HCT116 (cell line): ENCODE results near the gene MAP1LC3B2. TPM values are rescaled to one million over a fixed set of nuclear protein-coding genes. Genes with fewer than 3 reads are reported as not detected.

Source experiments
- ATAC-seq: fragments of 200-7000 bp; cut with Tn5 transposase; 2 replicates; pipeline ENCODE4 v1.9.1; 2020; ENCODE audit warnings: mild to moderate bottlenecking, moderate library complexity
- BruUV-seq: library from RNA; stranded (reverse); fragments of 400-500 nt; replicated peaks from 2 replicates; lab custom pipeline; 2021; lab: Mats Ljungman, UMichigan
- CTCF ChIA-PET: fragments of 300-600 bp; sonication (Branson Sonifier 250); formaldehyde crosslinking; loops from one replicate; lab custom pipeline; 2021; ENCODE audit warnings: antibody characterized with exemption; lab: Charles Lee
- POLR2A ChIA-PET: fragments of 300-600, 350-600 bp; sonication (Branson Sonifier 250); formaldehyde crosslinking; loops from one replicate; lab custom pipeline; 2021; ENCODE audit warnings: antibody characterized with exemption; lab: Charles Lee
- RAD21 ChIA-PET, 2 experiments: fragments of 300-600 bp; sonication (Branson Sonifier 250); formaldehyde crosslinking; loops; one replicate each; lab custom pipeline; 2023; ENCODE audit warnings: low total read pairs in 2 of 2; ENCODE audit not compliant: uncharacterized antibody in 2 of 2, unreplicated experiment in 2 of 2, low non-redundant PET in 1 of 2; lab: Charles Lee
- DNase-seq: peaks from one replicate; pipeline ENCODE4 v3.0.0-alpha.2; 2010; ENCODE audit warnings: low read depth, low spot score
- H2AFZ ChIP-seq: fragments of 200-600 bp; shearing (Covaris generic), sonication (generic); 2 replicates; pipeline ENCODE4 v1.6.1; 2017; ENCODE audit warnings: low read depth, mixed run types, mixed read lengths, antibody characterized with exemption, low read length; ENCODE audit not compliant: poor library complexity, severe bottlenecking
- H3K27ac ChIP-seq: 2 replicates; pipeline ENCODE4 v1.5.1; 2012; ENCODE audit warnings: low read depth, low read length
- H3K27me3 ChIP-seq: fragments of 200-600 bp; sonication (generic); 2 replicates; pipeline ENCODE4 v1.6.1; 2016; ENCODE audit warnings: mixed run types, low read length, mixed read lengths; ENCODE audit not compliant: insufficient read depth
- H3K36me3 ChIP-seq, 2 experiments: fragments of 200-500 bp in 1 of 2; fragments of 200-600 bp in 1 of 2; sonication (Bioruptor generic) in 1 of 2; sonication (generic) in 1 of 2; 2 replicates each; pipeline versions ENCODE4 v1.5.1 to v1.6.1; 2014 to 2016; ENCODE audit warnings: low read length in 2 of 2, inconsistent platforms in 1 of 2, mixed read lengths in 1 of 2, mixed run types in 1 of 2; ENCODE audit not compliant: insufficient read depth in 2 of 2, control insufficient read depth in 1 of 2
- H3K4me1 ChIP-seq, 2 experiments: fragments of 200-600 bp in 1 of 2; sonication (generic) in 1 of 2; 2 replicates each; pipeline versions ENCODE4 v1.5.1 to v1.6.1; 2012 to 2017; ENCODE audit warnings: low read length in 2 of 2, inconsistent platforms in 1 of 2, mild to moderate bottlenecking in 1 of 2, mixed read lengths in 1 of 2, mixed run types in 1 of 2, moderate library complexity in 1 of 2; ENCODE audit not compliant: insufficient read depth in 2 of 2, control insufficient read depth in 1 of 2
- H3K4me2 ChIP-seq: fragments of 200-600 bp; sonication (generic); 2 replicates; pipeline ENCODE4 v1.6.1; 2017; ENCODE audit warnings: mixed run types, low read length, mixed read lengths
- H3K4me3 ChIP-seq, 2 experiments: fragments of 200-600 bp in 1 of 2; sonication (generic) in 1 of 2; replicated peaks in 1 of 2; 2 replicates each; pipeline ENCODE4 v1.5.1; 2011 to 2016; ENCODE audit warnings: low read length in 2 of 2, control low read depth in 1 of 2, low read depth in 1 of 2, mild to moderate bottlenecking in 1 of 2, mixed read lengths in 1 of 2, mixed run types in 1 of 2
- H3K79me2 ChIP-seq: fragments of 200-600 bp; sonication (generic); 2 replicates; pipeline ENCODE4 v1.6.1; 2017; ENCODE audit warnings: mild to moderate bottlenecking, mixed run types, low read length, moderate library complexity, mixed read lengths; ENCODE audit not compliant: insufficient read depth
- H3K9ac ChIP-seq: fragments of 200-600 bp; sonication (generic); 2 replicates; pipeline ENCODE4 v1.6.1; 2016; ENCODE audit warnings: low read length, mixed read lengths
- H3K9me2 ChIP-seq: fragments of 200-600 bp; sonication (generic), shearing (Covaris generic); 2 replicates; pipeline ENCODE4 v1.6.1; 2017; ENCODE audit warnings: mixed run types, mild to moderate bottlenecking, moderate library complexity; ENCODE audit not compliant: insufficient read depth
- H3K9me3 ChIP-seq, 2 experiments: fragments of 200-500 bp in 1 of 2; fragments of 200-600 bp in 1 of 2; sonication (Bioruptor generic) in 1 of 2; sonication (generic) in 1 of 2; 2 replicates each; pipeline ENCODE4 v1.6.1; 2014 to 2017; ENCODE audit warnings: low read length in 2 of 2, mixed read lengths in 2 of 2, inconsistent platforms in 1 of 2, low read depth in 1 of 2, mild to moderate bottlenecking in 1 of 2, mixed run types in 1 of 2, moderate library complexity in 1 of 2; ENCODE audit not compliant: control insufficient read depth in 1 of 2, insufficient read depth in 1 of 2
- H4K20me1 ChIP-seq: fragments of 200-600 bp; sonication (generic), shearing (Covaris generic); 2 replicates; pipeline ENCODE4 v1.6.1; 2017; ENCODE audit warnings: mixed run types, mild to moderate bottlenecking, moderate library complexity; ENCODE audit not compliant: insufficient read depth
- CEBPB ChIP-seq: IDR thresholded peaks from 2 replicates; pipeline ENCODE4 v1.6.1; 2012; ENCODE audit warnings: low read depth
- EZH2 ChIP-seq: fragments of 200-600 bp; sonication (generic); IDR thresholded peaks from 2 replicates; pipeline ENCODE4 v1.6.1; 2017; ENCODE audit warnings: antibody characterized with exemption, mixed run types
- JUND ChIP-seq: IDR thresholded peaks from 2 replicates; pipeline ENCODE4 v1.6.1; 2012
- POLR2A ChIP-seq: IDR thresholded peaks from 2 replicates; pipeline ENCODE4 v1.7.0; 2011; ENCODE audit warnings: borderline replicate concordance; ENCODE audit not compliant: insufficient read depth, insufficient read length; ENCODE audit errors: extremely low read depth
- intact Hi-C: fragments of 100-400 bp; cut with micrococcal nuclease; formaldehyde crosslinking; loops from 2 replicates; pipeline ENCODE4 v1.10.0; 2022
- total RNA-seq: library from RNA; stranded (reverse); gene quantifications from one replicate; pipeline ENCODE4 v1.2.1, GENCODE V29; 2021; ENCODE audit not compliant: unreplicated experiment
- TF ChIP-seq, protein P1 (sequence below), 3 experiments: fragments of 200-600 bp in 1 of 3; sonication (generic) in 1 of 3; IDR thresholded peaks in 2 of 3; conservative IDR thresholded peaks in 1 of 3; 2 replicates each; pipeline ENCODE4 v1.5.1; 2012 to 2017; ENCODE audit warnings: low read depth in 2 of 3, low read length in 2 of 3, antibody characterized with exemption in 1 of 3, borderline replicate concordance in 1 of 3, control low read depth in 1 of 3, mild to moderate bottlenecking in 1 of 3, mixed read lengths in 1 of 3, mixed run types in 1 of 3, moderate library complexity in 1 of 3; ENCODE audit not compliant: insufficient read depth in 1 of 3
- TF ChIP-seq, protein P2 (sequence below): IDR thresholded peaks from 2 replicates; pipeline ENCODE4 v1.6.1; 2012

The MAP1LC3B2 gene
- total RNA-seq, 1 experiment from 2014 or later = 4.7 TPM

DNA sequence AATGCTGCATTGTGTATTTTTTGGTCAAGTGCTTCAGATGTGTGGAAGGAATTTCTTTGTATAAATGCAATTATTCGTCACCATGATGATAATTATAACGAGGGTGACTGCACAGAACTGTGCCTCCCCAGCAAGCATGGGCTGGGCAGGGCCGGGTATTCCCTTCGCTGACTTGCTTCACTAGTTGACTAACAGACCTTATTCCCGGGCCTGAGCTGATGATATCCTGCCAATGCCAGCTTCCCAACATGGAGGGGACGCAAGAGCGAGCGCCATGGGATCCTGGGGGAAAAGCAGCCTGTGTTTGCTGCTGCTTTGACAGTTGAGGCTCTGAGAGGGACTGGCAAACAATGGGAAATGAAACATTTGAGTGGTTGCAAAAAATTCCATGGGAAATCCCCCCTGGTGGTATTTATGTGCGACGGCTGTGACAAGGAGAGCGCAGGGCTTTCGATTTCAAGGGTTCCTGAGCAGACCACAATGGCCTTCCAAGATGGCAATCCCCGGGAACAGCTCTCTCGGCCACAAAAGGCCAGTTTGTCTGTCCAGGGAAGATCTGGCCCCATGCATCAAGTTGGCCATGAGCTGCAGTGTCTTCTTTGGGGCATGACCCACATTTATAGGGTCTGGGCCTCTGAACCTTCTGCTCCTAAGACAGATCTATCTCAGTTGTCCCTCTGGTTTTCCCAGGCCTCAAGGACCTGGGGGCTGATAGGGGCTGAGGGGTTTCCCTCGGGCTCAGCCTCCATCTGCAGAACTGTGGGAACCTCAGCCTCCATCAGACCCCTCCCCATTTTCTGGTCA, 21.9 kb upstream of the MAP1LC3B2 start:
- H3K9me3 ChIP-seq = no peaks in the 10 kb centered on the region

More for the DNA sequence above, 21.9 kb upstream of the MAP1LC3B2 start:
- Histone ChIP-seq H3K27ac (no peak overlapping the region), H3K4me2 (peak overlapping the region; percentile 48), H3K4me3 (no peak overlapping the region), H3K4me1 (peaks cover 61 to 84% of the 10 kb centered on the region in 2 experiments), H3K27me3 (no peaks in the 10 kb centered on the region), H3K79me2 (peaks cover 17% of the 10 kb centered on the region), H2AFZ (no peak overlapping the region), H3K9ac (no peak overlapping the region), H3K9me2 (no peaks in the 10 kb centered on the region), H3K36me3 (no peaks in the 10 kb centered on the region), H4K20me1 (no peaks in the 10 kb centered on the region)
- ATAC-seq = no peak
- RAD21 ChIA-PET = no interaction called here
- no peak for TF ChIP-seq EZH2
- no peak for TF ChIP-seq POLR2A
- no peak for TF ChIP-seq CEBPB
- TF ChIP-seq, protein P1, sequence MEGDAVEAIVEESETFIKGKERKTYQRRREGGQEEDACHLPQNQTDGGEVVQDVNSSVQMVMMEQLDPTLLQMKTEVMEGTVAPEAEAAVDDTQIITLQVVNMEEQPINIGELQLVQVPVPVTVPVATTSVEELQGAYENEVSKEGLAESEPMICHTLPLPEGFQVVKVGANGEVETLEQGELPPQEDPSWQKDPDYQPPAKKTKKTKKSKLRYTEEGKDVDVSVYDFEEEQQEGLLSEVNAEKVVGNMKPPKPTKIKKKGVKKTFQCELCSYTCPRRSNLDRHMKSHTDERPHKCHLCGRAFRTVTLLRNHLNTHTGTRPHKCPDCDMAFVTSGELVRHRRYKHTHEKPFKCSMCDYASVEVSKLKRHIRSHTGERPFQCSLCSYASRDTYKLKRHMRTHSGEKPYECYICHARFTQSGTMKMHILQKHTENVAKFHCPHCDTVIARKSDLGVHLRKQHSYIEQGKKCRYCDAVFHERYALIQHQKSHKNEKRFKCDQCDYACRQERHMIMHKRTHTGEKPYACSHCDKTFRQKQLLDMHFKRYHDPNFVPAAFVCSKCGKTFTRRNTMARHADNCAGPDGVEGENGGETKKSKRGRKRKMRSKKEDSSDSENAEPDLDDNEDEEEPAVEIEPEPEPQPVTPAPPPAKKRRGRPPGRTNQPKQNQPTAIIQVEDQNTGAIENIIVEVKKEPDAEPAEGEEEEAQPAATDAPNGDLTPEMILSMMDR (IDR thresholded peaks at IDR 0.05 in 2 of 3, conservative IDR thresholded peaks at IDR 0.05 in 1 of 3; ENCODE audit: borderline replicate concordance in 1 of 3, insufficient read depth in 1 of 3, low read depth in 2 of 3, low read length in 2 of 3) = 0 out of 6 replicates have a peak, but pooled peaks of 1 of the 3 experiments have one; percentile 6
- TF ChIP-seq JUND = no peak
- TF ChIP-seq, protein P2, sequence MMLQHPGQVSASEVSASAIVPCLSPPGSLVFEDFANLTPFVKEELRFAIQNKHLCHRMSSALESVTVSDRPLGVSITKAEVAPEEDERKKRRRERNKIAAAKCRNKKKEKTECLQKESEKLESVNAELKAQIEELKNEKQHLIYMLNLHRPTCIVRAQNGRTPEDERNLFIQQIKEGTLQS = no peak
- POLR2A ChIA-PET = interaction anchor here (1.1 to 2.3 kb wide), 2 partner anchors 15 to 31 kb away, joined by 3 to 5 read pairs; no protein-coding TSS in a partner anchor
- intact Hi-C loops = no loop called here
- DNase-seq = no peak
- CTCF ChIA-PET = no interaction called here
- BruUV-seq = no TSS peak
